Stimulated activated CD4-positive, alpha-beta T cell treated with anti-CD3 and anti-CD28 coated beads, Interleukin-1b, Interleukin-23, amount 100 ng/mL, for 24 hours (primary cell): ENCODE measurements around the gene QRICH2.
"Not testable (repeated sequence)": the region's sequence is repeated elsewhere in the genome, so short reads cannot be mapped to it uniquely, and the experiment has no call there.

Experiments used
- DNase-seq, 4 experiments: peaks; one replicate each; pipeline ENCODE4 v3.0.0-alpha.2; 2020; ENCODE audit warnings: low read depth in 4 of 4, low spot score in 1 of 4

The QRICH2 gene

DNA sequence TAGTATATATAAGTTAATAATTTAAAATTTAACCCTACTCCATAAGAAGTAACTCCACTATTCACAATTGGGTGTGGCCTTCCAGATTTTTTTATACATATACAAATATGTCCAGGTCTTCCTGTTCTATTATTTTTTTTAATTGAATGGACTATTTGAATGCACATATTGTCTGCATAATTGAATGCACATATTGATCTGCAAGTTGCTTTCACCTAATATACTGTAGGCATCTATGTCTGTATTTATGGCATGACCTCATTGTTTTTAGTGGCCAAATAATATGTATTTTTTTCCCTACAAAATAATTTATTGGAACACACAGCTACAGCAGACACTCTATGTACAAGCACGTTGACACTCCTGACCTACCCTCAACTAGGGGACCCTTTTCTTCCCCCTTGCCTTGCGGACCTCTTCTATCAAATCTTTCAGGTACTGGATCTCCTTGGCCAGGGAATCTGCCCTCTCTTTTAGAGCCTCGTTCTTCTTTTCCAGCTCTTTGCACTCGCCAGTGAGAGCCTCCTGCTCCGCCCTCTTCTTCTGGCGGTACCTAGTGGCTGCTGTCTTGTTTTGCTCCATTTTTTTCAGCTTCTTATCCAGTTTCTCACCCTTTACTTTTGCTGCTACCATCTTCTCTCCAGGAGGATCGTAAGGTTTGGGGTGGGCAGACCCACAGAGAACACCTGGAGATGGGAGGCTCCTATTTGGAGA lies 82.5 kb downstream of the QRICH2 start:
- not testable (repeated sequence) for DNase-seq
